H9 (cell line): ENCODE data around the gene TSC22D3. TPM values are rescaled to one million over a fixed set of nuclear protein-coding genes. Genes with fewer than 3 reads are reported as not detected.

Source experiments
- DNase-seq: peaks from one replicate; pipeline ENCODE4 v3.0.0-alpha.2; 2017
- H2AFZ ChIP-seq: one replicate; pipeline ENCODE4 v1.6.1; 2013; ENCODE audit warnings: mild to moderate bottlenecking, low read length, control low read depth, moderate library complexity
- H2AK5ac ChIP-seq: 2 replicates; pipeline ENCODE4 v1.6.1; 2013; ENCODE audit warnings: low read length, control low read depth, mixed read lengths; ENCODE audit not compliant: insufficient read length
- H2BK120ac ChIP-seq: one replicate; pipeline ENCODE4 v1.6.1; 2013; ENCODE audit warnings: low read depth, mild to moderate bottlenecking, low read length, control low read depth, inconsistent platforms; ENCODE audit not compliant: poor library complexity, severe bottlenecking
- H2BK12ac ChIP-seq: 2 replicates; pipeline ENCODE4 v1.6.1; 2013; ENCODE audit warnings: low read length, control low read depth, mixed read lengths, low read depth; ENCODE audit not compliant: insufficient read length
- H2BK15ac ChIP-seq: 2 replicates; pipeline ENCODE4 v1.6.1; 2013; ENCODE audit warnings: low read depth, low read length, control low read depth
- H2BK20ac ChIP-seq: one replicate; pipeline ENCODE4 v1.6.1; 2013; ENCODE audit warnings: low read depth, mild to moderate bottlenecking, low read length, control low read depth, inconsistent platforms; ENCODE audit not compliant: poor library complexity, severe bottlenecking
- H2BK5ac ChIP-seq: 2 replicates; pipeline ENCODE4 v1.6.1; 2013; ENCODE audit warnings: low read length, control low read depth, mixed read lengths; ENCODE audit not compliant: insufficient read length
- H3K14ac ChIP-seq: 2 replicates; pipeline ENCODE4 v1.6.1; 2013; ENCODE audit warnings: low read length, control low read depth; ENCODE audit not compliant: insufficient read depth
- H3K18ac ChIP-seq: 2 replicates; pipeline ENCODE4 v1.6.1; 2013; ENCODE audit warnings: low read depth, mild to moderate bottlenecking, mixed read lengths, low read length, control low read depth; ENCODE audit not compliant: insufficient read length
- H3K23ac ChIP-seq: 2 replicates; pipeline ENCODE4 v1.6.1; 2013; ENCODE audit warnings: low read length, control low read depth, mixed read lengths, low read depth; ENCODE audit not compliant: insufficient read length
- H3K23me2 ChIP-seq: 2 replicates; pipeline ENCODE4 v1.6.1; 2013; ENCODE audit warnings: low read depth, mild to moderate bottlenecking, mixed read lengths, low read length, control low read depth; ENCODE audit not compliant: insufficient read length, poor library complexity, severe bottlenecking
- H3K27ac ChIP-seq: 2 replicates; pipeline ENCODE4 v1.5.1; 2013; ENCODE audit warnings: low read length, control low read depth, mixed read lengths, low read depth; ENCODE audit not compliant: insufficient read length
- H3K27me3 ChIP-seq: 2 replicates; pipeline ENCODE4 v1.6.1; 2013; ENCODE audit warnings: low read length, control low read depth, inconsistent platforms; ENCODE audit not compliant: insufficient read depth
- H3K4ac ChIP-seq: 2 replicates; pipeline ENCODE4 v1.6.1; 2013; ENCODE audit warnings: low read depth, mild to moderate bottlenecking, control low read depth, inconsistent platforms, low read length, moderate library complexity
- H3K4me1 ChIP-seq: 2 replicates; pipeline ENCODE4 v1.6.1; 2013; ENCODE audit warnings: low read length, control low read depth, inconsistent platforms; ENCODE audit not compliant: insufficient read depth
- H3K4me2 ChIP-seq: 2 replicates; pipeline ENCODE4 v1.6.1; 2013; ENCODE audit warnings: low read length, control low read depth, mixed read lengths; ENCODE audit not compliant: insufficient read length, insufficient read depth
- H3K56ac ChIP-seq: 2 replicates; pipeline ENCODE4 v1.6.1; 2013; ENCODE audit warnings: low read depth, mild to moderate bottlenecking, mixed read lengths, low read length, control low read depth; ENCODE audit not compliant: insufficient read length
- H3K79me1 ChIP-seq: 2 replicates; pipeline ENCODE4 v1.6.1; 2013; ENCODE audit warnings: low read depth, mild to moderate bottlenecking, moderate library complexity, low read length, control low read depth, inconsistent platforms; ENCODE audit not compliant: insufficient read depth, poor library complexity, severe bottlenecking
- H3K79me2 ChIP-seq: 2 replicates; pipeline ENCODE4 v1.6.1; 2013; ENCODE audit warnings: low read length, control low read depth, inconsistent platforms; ENCODE audit not compliant: insufficient read depth
- H3K9ac ChIP-seq: 2 replicates; pipeline ENCODE4 v1.6.1; 2013; ENCODE audit warnings: low read length, control low read depth, mixed read lengths; ENCODE audit not compliant: insufficient read length; ENCODE audit errors: extremely low read depth
- H3K9me3 ChIP-seq: one replicate; pipeline ENCODE4 v1.6.1; 2013; ENCODE audit warnings: low read depth, low read length, inconsistent platforms; ENCODE audit not compliant: control insufficient read depth
- H3T11ph ChIP-seq: one replicate; pipeline ENCODE4 v1.6.1; 2013; ENCODE audit warnings: mild to moderate bottlenecking, low read length, control low read depth, inconsistent platforms
- H4K20me1 ChIP-seq: one replicate; pipeline ENCODE4 v1.6.1; 2013; ENCODE audit not compliant: control insufficient read depth, insufficient read length, insufficient read depth
- H4K5ac ChIP-seq: 2 replicates; pipeline ENCODE4 v1.6.1; 2013; ENCODE audit warnings: low read depth, mild to moderate bottlenecking, mixed read lengths, low read length, control low read depth; ENCODE audit not compliant: insufficient read length
- H4K8ac ChIP-seq: replicated peaks from 2 replicates; pipeline ENCODE4 v1.6.1; 2013; ENCODE audit warnings: low read length, control low read depth, mixed read lengths, low read depth; ENCODE audit not compliant: insufficient read length
- H4K91ac ChIP-seq: 2 replicates; pipeline ENCODE4 v1.6.1; 2013; ENCODE audit warnings: low read depth, mild to moderate bottlenecking, moderate library complexity, mixed read lengths, low read length, control low read depth; ENCODE audit not compliant: insufficient read length
- H3K27ac Mint-ChIP-seq, 3 experiments: 2 replicates in 2 of 3; 3 replicates in 1 of 3; pipeline ENCODE4 v1.8.0; 2020 to 2021; ENCODE audit warnings: mixed read lengths in 3 of 3, mild to moderate bottlenecking in 1 of 3, moderate library complexity in 1 of 3
- H3K27me3 Mint-ChIP-seq: 2 replicates; pipeline ENCODE4 v1.8.0; 2021; ENCODE audit warnings: low read depth, mild to moderate bottlenecking, moderate library complexity, mixed read lengths
- H3K36me3 Mint-ChIP-seq, 3 experiments: 2 replicates in 2 of 3; 3 replicates in 1 of 3; pipeline ENCODE4 v1.8.0; 2020 to 2021; ENCODE audit warnings: low read depth in 3 of 3, mixed read lengths in 3 of 3; ENCODE audit not compliant: insufficient read depth in 1 of 3
- H3K4me1 Mint-ChIP-seq, 2 experiments: 2 replicates each; pipeline ENCODE4 v1.8.0; 2020; ENCODE audit warnings: mixed read lengths in 2 of 2
- H3K4me3 Mint-ChIP-seq, 2 experiments: 2 replicates in 1 of 2; 3 replicates in 1 of 2; pipeline ENCODE4 v1.8.0; 2020 to 2021; ENCODE audit warnings: mild to moderate bottlenecking in 2 of 2, mixed read lengths in 2 of 2, moderate library complexity in 1 of 2
- H3K9me3 Mint-ChIP-seq, 2 experiments: 2 replicates in 1 of 2; 3 replicates in 1 of 2; pipeline ENCODE4 v1.8.0; 2020; ENCODE audit warnings: mild to moderate bottlenecking in 2 of 2, mixed read lengths in 2 of 2, moderate library complexity in 1 of 2
- CTCF ChIP-seq: fragments of 200-600 bp; sonication (generic); conservative IDR thresholded peaks from 3 replicates; pipeline ENCODE4 v1.8.0; 2021; ENCODE audit warnings: antibody characterized with exemption, mild to moderate bottlenecking
- WGBS: extraction: QIAGEN DNeasy Blood & Tissue Kit; methylation state at CpG from one replicate; pipeline ENCODE4 v1.1.7; 2013; ENCODE audit warnings: missing lambda C conversion rate, low lambda C conversion rate, mixed read lengths; ENCODE audit not compliant: insufficient read length; ENCODE audit errors: extremely low coverage; 5-methylcytosine and 5-hydroxymethylcytosine counted together
- total RNA-seq: library from RNA; stranded (reverse); gene quantifications from 2 replicates; pipeline ENCODE4 v1.2.1, GENCODE V29; 2021

TSC22D3 gene
- total RNA-seq, 1 experiment from 2014 or later: 10.5 TPM

GRCh38 chrX:107686792-107687191 is 88.8 kb downstream of the TSC22D3 start:
- no peak overlapping the region for H3K4ac ChIP-seq
- H2BK12ac ChIP-seq: no peak overlapping the region
- H3K4me1 ChIP-seq: no peaks in the 10 kb centered on the region
- Mint-ChIP-seq H3K27ac (no peak overlapping the region), H3K9me3 (peaks cover 0 to 40% of the 10 kb centered on the region in 2 experiments; a peak in 2 of 5 replicates), H3K4me3 (no peak overlapping the region), H3K36me3 (no peaks in the 10 kb centered on the region; a peak in 1 of 7 replicates), H3K4me1 (no peaks in the 10 kb centered on the region), H3K27me3 (no peaks in the 10 kb centered on the region; the same call in 1 of the 2 replicates)
- no peak overlapping the region for H4K5ac ChIP-seq
- no peak for DNase-seq
- no peak overlapping the region for H3T11ph ChIP-seq
- no peak overlapping the region for H3K4me2 ChIP-seq
- H3K23me2 ChIP-seq: no peaks in the 10 kb centered on the region
- H3K79me2 ChIP-seq: no peaks in the 10 kb centered on the region
- H3K27ac ChIP-seq: no peak overlapping the region
- H3K9me3 ChIP-seq: no peaks in the 10 kb centered on the region
- no peak overlapping the region for H3K18ac ChIP-seq
- no peak for TF ChIP-seq CTCF
- no peak overlapping the region for H2AFZ ChIP-seq
- no peak overlapping the region for H4K91ac ChIP-seq
- H3K23ac ChIP-seq: no peak overlapping the region
- H2BK120ac ChIP-seq: no peak overlapping the region
- H3K56ac ChIP-seq: no peak overlapping the region
- H3K14ac ChIP-seq: no peak overlapping the region
- WGBS: no CpG with 5 or more reads among the region's 3 CpGs
- no peak overlapping the region for H4K8ac ChIP-seq
- no peak overlapping the region for H3K9ac ChIP-seq
- no peaks in the 10 kb centered on the region for H3K79me1 ChIP-seq
- H2BK20ac ChIP-seq: no peak overlapping the region
- H4K20me1 ChIP-seq: no peaks in the 10 kb centered on the region
- H2BK5ac ChIP-seq: no peak overlapping the region
- H2BK15ac ChIP-seq: no peak overlapping the region
- H2AK5ac ChIP-seq: no peak overlapping the region
- H3K27me3 ChIP-seq: no peaks in the 10 kb centered on the region
